ENCODE results near the gene TNIK. TPM values are rescaled to one million over a fixed set of nuclear protein-coding genes. Genes with fewer than 3 reads are reported as not detected.

TNIK gene
- total and polyA plus RNA-seq, 2 of the 4 experiments (the other 2 are of a cell fraction) = 3.4 to 6.3 TPM

DNA sequence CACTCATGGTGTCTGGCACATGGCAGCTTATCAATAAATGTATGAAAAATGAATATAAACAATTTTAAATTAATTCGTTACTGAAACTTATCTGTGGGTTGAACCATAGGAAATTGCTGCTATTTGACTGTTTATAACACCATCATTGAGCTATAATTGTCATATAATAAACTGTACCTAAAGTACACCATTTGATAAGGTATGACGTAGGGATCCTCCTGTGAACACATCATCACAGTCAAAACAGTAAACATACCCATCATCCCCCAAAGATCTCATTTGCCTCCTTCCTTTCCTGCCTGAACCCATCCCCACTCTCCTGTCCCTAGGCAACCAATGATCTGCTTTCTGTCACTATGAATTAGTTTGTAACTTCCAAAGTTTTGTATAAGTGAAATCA lies 282.7 kb downstream of the TNIK start:
- no peak overlapping the region for H3K23ac ChIP-seq (ENCODE audit: low read depth, low read length)
- ChIA-PET POLR2A (ENCODE audit: unreplicated experiment) (no interaction called here), CTCF (no interaction called here)
- no peak overlapping the region for H2BK15ac ChIP-seq (ENCODE audit: low read depth, low read length)
- no peak overlapping the region for H3K9ac ChIP-seq (ENCODE audit: low read depth, low read length)
- no peak overlapping the region for H2BK120ac ChIP-seq (ENCODE audit: low read depth, low read length)
- peaks cover 9% of the 10 kb centered on the region; the same call in 1 of the 2 replicates for H3K9me1 ChIP-seq (ENCODE audit: insufficient read depth, low read length)
- no peaks in the 10 kb centered on the region for H3K79me1 ChIP-seq (ENCODE audit: low read depth in 1 of 2, low read length in 2 of 2)
- no peak overlapping the region for H2AK5ac ChIP-seq (ENCODE audit: low read depth, low read length)
- no peak overlapping the region for H4K5ac ChIP-seq (ENCODE audit: low read depth, low read length)
- no peaks in the 10 kb centered on the region for H3K36me3 ChIP-seq (ENCODE audit: control insufficient read depth, insufficient read depth, low read length)
- no peak overlapping the region for H3K4me2 ChIP-seq (ENCODE audit: low read depth, low read length)
- H3K27me3 ChIP-seq (ENCODE audit: control insufficient read depth, insufficient read depth, low read length) = no peaks in the 10 kb centered on the region
- H3K18ac ChIP-seq (ENCODE audit: low read depth, low read length) = no peak overlapping the region
- dilution Hi-C loops (cut with HindIII; ENCODE audit: low sequenced_read_pairs, unreplicated experiment) = no loop called here
- H3K9me3 ChIP-seq (ENCODE audit: control insufficient read depth, insufficient read depth, low read length) = no peaks in the 10 kb centered on the region
- H2AFZ ChIP-seq (replicated peaks; ENCODE audit: low read length, poor library complexity) = no peak overlapping the region
- peaks cover 13% of the 10 kb centered on the region for H3K4me1 ChIP-seq (ENCODE audit: control insufficient read depth, insufficient read depth, low read length)
- no peak overlapping the region for H2BK5ac ChIP-seq (ENCODE audit: low read depth, low read length, poor library complexity, severe bottlenecking)
- no peak overlapping the region for H2AK9ac ChIP-seq (replicated peaks; ENCODE audit: low read depth, low read length, poor library complexity)
- H4K20me1 ChIP-seq (ENCODE audit: insufficient read depth, low read length) = no peaks in the 10 kb centered on the region
- BruUV-seq (replicated peaks) = no TSS peak
- H3K27ac ChIP-seq (ENCODE audit: insufficient read depth, low read length) = no peak overlapping the region
- in situ Hi-C loops (cut with MboI; ENCODE audit: low sequenced_read_pairs) = no loop called here
- H3K14ac ChIP-seq (replicated peaks; ENCODE audit: low read depth, low read length) = no peak overlapping the region
- H4K91ac ChIP-seq (ENCODE audit: insufficient read depth, low read depth, low read length) = no peak overlapping the region
- ATAC-seq (ENCODE audit: low read depth) (no peak), DNase-seq (no peak)
- no peak overlapping the region for H2BK20ac ChIP-seq (ENCODE audit: low read depth, low read length)
- no peak overlapping the region for H3K4me3 ChIP-seq (ENCODE audit: insufficient read depth, low read depth, low read length)
- intact Hi-C loops (cut with micrococcal nuclease) = no loop called here
- WGBS, 2 experiments (ENCODE audit: extremely low coverage in 2 of 2, insufficient read length in 1 of 2) = no CpG with 5 or more reads among the region's 2 CpGs
- no peak overlapping the region for H3K56ac ChIP-seq (ENCODE audit: extremely low read depth, insufficient read depth, low read length)
- H3K4ac ChIP-seq (ENCODE audit: low read depth, low read length) = no peak overlapping the region
- TF ChIP-seq CEBPB (IDR thresholded peaks at IDR 0.05; ENCODE audit: low read depth, low read length) = no peak
- no peak for TF ChIP-seq MXI1 (IDR thresholded peaks at IDR 0.05; ENCODE audit: borderline replicate concordance, low read depth, low read length)
- no peak overlapping the region for H4K8ac ChIP-seq (ENCODE audit: low read depth in 2 of 2, low read length in 2 of 2)

Data from IMR-90 (cell line).